Measurements from ENCODE around the gene CA7.

The CA7 gene

GRCh38 chr16:66898207-66898606, 54.0 kb downstream of the CA7 start:
- DNase-seq (ENCODE audit: low read depth, low spot score), result no peak

DNA sequence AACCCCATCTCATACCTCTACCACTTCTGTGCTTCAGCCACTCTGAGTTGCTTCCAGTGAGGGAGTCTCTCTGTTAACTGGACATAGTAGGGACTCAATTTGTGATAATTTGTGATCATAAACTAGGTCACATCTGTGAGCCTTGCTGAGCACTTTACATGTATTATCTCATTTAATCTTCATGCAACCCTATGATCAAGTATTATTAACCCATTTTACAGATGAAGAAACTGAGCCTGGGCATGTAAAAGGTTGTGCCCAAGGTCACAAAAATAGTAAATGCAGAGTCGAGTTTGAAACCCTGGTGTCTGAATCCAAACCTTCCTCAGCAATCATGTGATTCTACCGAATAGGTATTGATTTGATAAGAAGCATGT, 54.7 kb downstream of the CA7 start:
- no peak for DNase-seq (ENCODE audit: low read depth, low spot score)

- no peak for DNase-seq (ENCODE audit: low read depth, low spot score)
Measured at GRCh38 chr16:66899310-66899944, 55.2 kb downstream of the CA7 start.

- DNase-seq (ENCODE audit: low read depth, low spot score), result no peak
Measured at GRCh38 chr16:66899945-66900710, 55.9 kb downstream of the CA7 start.

DNA sequence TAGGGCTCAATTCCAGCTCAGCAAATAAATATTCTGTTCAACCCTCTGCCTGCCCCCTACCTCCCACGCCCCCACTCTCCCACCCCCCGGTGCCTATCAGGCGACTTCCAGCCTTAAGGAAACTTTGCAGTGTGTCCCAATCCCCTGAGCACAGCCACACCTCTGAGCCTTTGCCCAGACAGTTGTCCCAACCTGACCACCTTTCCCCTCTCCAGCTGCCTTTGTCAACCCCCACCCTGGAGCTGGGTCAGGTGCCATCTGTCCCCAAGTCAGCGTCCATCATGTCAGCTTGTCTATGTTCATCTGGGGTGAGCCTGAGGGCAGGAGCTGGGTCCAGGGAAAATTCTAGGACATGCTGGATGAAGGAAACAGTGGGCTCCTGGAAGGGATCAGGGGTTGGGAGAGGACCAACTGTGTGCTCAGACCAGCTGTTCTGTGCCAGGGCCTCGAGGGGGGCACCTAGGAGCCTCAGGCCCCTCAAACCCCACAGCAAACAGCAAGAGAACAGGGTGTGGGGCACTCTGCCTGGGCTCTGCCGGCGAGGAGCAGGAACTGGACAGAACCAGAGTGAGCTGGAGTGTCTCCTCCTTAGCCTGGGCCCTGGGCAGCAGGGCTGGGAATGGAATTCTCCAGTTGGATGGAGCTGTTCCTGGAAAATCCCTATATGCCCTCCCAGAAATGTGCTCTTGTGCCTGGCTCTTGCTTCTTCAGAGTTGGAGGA, 56.7 kb downstream of the CA7 start:
- DNase-seq (ENCODE audit: low read depth, low spot score), result no peak

GRCh38 chr16:66901626-66902025, 57.4 kb downstream of the CA7 start:
- DNase-seq (ENCODE audit: low read depth, low spot score), result no peak

DNA sequence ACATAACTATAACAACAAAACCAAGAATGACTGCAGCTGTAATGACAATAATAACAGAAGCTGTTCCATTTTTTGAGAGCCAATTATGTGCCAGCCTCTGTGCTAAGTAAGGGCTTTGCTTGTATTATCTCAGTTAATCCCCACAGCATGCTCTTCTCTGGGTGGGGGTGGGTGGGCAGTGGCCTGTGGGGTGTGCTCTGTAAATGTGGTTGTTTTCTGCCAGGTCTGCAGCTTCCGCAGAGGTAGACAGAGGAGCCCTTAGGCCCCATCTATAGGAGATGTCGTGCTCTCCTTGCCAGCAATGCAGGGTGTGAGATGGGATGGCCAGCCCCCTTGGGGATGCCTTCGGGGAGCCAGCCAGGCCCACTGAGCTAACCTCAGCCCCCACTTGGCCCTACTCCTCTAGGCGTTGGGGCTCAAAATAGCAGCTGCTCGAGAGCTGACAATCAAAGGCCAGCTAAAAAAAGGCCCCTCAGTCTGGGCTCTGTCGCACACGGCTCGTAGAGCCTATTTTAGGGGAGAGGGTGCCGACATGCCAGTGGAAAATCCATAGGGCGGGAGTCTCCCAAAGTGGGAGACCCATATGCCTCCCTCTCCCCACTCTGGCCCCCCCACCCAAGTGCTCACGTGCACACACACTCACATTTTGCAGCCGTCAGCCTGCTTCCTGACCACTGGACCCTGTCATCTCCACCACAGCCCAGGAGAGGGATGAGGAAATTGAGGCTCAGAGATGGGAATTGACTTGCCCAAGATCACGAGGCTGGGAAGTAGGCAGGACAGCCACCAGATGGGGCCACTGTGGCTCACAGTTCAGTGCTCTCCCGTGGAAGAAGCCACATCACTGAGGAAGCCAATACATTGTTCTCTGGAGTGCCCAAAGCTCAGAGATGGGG, 58.7 kb downstream of the CA7 start:
- no peak for DNase-seq (ENCODE audit: low read depth, low spot score)

All from brain pericyte (primary cell).